ENCODE measurements around the gene PCYT1A.
"Not testable (repeated sequence)": the region's sequence is repeated elsewhere in the genome, so short reads cannot be mapped to it uniquely, and the experiment has no call there.

PCYT1A gene

DNA sequence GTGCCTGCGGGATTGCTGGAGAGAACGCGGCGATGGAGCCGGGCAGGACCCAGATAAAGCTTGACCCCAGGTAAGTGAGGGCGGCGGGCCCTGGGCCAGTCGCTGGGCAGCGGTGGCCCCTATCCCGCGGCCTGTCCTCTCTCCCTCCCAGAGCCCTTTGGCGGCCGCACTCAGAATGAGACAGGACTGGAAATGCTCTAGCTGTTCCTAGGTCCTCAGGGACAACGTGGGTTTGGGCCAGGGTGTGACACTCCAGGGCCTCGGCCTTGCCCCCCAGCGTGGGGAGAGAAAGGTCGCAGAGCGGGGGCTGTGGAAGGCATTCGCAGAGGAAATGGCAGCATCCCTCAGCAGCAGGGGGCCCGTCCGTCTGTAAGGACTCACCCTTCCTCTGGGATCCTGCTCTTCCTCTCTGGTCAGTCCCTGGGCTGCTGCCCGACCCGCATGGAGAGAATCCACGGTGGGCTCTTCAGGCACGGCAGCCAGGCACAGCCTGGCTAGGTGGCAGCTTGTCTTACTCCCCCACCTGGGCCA, 70.8 kb downstream of the PCYT1A start:
- in situ Hi-C loops (cut with HindIII; ENCODE audit: low sequenced_read_pairs): no loop called here

- in situ Hi-C loops (cut with HindIII; ENCODE audit: low sequenced_read_pairs): no loop called here
Measured at GRCh38 chr3:196216089-196216564, 71.4 kb downstream of the PCYT1A start, which contains the start of gene SLC51A. TSS of gene SLC51A (plus strand) at chr3:196216534. CDS start at chr3:196216713, 179 bp downstream.

- in situ Hi-C loops (cut with HindIII; ENCODE audit: low sequenced_read_pairs): no loop called here
Measured at GRCh38 chr3:196215493-196216020, 72.0 kb downstream of the PCYT1A start.

GRCh38 chr3:196214783-196215441, 72.6 kb downstream of the PCYT1A start:
- in situ Hi-C loops (cut with HindIII; ENCODE audit: low sequenced_read_pairs): no loop called here

GRCh38 chr3:196210673-196211556, 76.6 kb downstream of the PCYT1A start, which contains the start of gene ZDHHC19:
TSS of gene ZDHHC19 (minus strand) at chr3:196211400. CDS start at chr3:196211315, 85 bp downstream.
- in situ Hi-C loops (cut with HindIII; ENCODE audit: low sequenced_read_pairs): no loop called here

- in situ Hi-C loops (cut with HindIII; ENCODE audit: low sequenced_read_pairs): not testable (repeated sequence)
Measured at GRCh38 chr3:196209944-196210672, 77.4 kb downstream of the PCYT1A start.

DNA sequence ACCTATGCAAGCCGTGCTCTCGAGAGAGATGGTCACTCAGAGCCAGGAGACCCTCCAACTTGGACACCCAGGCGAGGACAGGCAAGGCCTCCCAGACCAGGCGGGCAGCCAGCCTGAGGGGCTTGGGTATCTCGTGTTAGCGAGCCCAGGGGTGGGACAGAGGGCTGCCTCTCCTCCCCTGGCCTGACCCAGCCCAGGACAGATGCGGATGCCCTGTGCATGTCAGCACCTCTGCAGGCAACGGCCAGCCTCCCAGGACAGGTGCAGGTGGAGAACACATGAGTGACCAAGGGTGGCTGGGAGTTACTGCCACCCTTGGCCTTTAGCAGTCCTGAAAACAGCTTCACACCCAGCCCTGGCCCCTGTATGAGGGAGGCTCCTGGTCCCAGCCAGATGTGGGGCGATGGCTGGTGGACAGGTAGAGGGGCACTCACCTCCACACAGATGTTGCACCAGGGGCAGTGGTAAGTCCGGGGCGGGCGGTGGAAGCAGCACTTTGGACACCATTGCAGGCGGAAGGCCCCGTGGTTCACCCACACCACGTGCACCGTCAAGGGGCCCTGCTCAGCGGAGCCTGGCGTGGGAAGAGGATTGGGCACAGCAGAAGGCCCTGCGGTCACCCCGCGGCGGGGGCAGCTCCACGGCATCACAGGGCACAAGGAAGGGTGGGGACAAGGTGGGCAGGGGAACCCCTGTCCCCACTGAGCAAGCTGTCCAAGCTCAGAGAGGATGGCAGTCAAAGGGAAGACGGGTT, 78.4 kb downstream of the PCYT1A start:
- in situ Hi-C loops (cut with HindIII; ENCODE audit: low sequenced_read_pairs): no loop called here

DNA sequence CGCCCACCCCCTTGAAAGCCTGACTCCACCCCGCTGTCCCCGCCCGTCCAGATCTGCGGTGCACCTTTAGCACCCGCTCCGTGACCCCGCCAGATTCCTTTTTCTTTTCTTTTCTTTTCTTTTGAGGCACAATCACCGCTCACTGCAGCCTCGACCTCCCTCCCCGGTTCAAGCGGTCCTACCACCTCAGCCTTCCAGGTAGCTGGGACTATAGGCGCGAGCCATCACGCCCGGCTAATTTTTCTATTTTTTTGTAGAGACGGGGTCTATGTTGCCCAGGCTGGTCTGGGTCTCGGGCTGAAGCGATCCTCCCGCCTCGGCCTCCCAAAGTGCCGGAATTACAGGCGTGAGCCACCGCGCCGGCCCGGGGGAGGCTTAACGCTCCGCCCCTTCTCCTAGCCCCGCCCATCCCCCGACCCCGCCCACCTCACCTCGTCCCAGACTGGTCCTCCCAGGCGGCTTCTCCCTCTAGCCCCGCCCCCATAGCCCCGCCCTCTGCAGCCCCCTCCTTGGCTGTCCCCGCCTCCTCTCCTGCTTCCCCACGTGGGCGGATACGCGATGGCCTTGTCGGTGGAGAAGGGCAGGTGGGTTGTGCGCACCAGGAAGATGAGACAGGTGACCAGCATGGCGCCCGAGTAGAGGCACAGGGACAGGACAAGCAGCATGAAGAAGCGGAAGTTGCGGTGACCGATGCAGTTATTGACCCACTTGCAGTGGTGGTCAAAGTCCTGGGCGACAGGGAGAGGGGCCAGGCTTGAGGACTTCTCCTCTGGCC, 79.5 kb downstream of the PCYT1A start:
- in situ Hi-C loops (cut with HindIII; ENCODE audit: low sequenced_read_pairs): no loop called here

DNA sequence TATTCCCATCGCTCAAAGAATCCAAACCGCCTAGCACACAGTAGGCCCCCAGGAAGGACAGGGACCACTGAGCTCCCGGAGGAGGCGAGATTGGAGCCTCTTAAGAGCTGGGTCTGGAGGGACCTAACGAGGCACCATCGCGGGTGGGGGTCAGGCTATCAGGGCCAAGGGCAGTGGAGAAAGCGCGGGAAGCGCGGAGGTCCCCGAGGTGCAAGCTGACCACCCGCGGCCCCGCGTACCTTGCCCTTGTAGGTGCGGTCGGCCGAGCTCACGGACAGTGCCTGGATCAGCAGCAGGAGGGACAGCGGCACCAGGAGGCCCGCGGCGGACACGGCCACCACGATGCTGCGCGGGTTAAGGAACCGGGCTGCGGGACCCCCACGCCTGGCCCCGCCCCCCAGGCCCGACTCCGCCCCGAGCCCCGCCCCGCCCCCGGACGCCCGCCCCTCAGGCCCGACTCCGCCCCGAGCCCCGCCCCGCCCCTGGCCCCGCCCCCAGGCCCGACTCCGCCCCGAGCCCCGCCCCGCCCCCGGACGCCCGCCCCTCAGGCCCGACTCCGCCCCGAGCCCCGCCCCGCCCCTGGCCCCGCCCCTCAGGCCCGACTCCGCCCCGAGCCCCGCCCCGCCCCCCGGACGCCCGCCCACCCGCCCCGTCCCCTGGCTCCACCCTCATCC, 80.2 kb downstream of the PCYT1A start:
- in situ Hi-C loops (cut with HindIII; ENCODE audit: low sequenced_read_pairs): no loop called here

GRCh38 chr3:196205442-196206205, 81.9 kb downstream of the PCYT1A start:
- in situ Hi-C loops (cut with HindIII; ENCODE audit: low sequenced_read_pairs): not testable (repeated sequence)

DNA sequence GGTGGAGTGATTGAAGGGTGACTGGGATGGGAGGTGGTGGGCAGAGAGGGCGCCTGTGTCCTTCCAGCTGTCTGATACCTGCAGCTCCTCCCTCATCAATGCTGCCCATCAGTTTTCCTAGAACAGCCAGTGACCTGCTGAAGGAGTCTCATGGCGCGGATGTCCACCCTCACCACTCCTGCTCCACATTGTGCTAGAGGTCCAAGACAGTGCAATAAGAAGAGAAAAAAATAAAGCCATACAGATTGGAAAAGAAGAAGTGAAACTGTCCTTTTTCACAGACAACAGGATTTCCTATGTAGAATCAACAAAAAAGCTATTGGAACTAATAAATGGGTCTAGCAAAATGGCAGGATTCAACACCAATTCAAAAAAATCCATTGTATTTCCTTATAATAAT, 83.7 kb downstream of the PCYT1A start:
- in situ Hi-C loops (cut with HindIII; ENCODE audit: low sequenced_read_pairs): no loop called here

- in situ Hi-C loops (cut with HindIII; ENCODE audit: low sequenced_read_pairs): no loop called here
Measured at GRCh38 chr3:196202516-196202970, 85.0 kb downstream of the PCYT1A start.

GRCh38 chr3:196198771-196199753, 88.5 kb downstream of the PCYT1A start:
- in situ Hi-C loops (cut with HindIII; ENCODE audit: low sequenced_read_pairs): no loop called here

- in situ Hi-C loops (cut with HindIII; ENCODE audit: low sequenced_read_pairs): no loop called here
Measured at GRCh38 chr3:196198081-196198675, 89.3 kb downstream of the PCYT1A start.

- in situ Hi-C loops (cut with HindIII; ENCODE audit: low sequenced_read_pairs): no loop called here
Measured at GRCh38 chr3:196197524-196197923, 90.0 kb downstream of the PCYT1A start.

DNA sequence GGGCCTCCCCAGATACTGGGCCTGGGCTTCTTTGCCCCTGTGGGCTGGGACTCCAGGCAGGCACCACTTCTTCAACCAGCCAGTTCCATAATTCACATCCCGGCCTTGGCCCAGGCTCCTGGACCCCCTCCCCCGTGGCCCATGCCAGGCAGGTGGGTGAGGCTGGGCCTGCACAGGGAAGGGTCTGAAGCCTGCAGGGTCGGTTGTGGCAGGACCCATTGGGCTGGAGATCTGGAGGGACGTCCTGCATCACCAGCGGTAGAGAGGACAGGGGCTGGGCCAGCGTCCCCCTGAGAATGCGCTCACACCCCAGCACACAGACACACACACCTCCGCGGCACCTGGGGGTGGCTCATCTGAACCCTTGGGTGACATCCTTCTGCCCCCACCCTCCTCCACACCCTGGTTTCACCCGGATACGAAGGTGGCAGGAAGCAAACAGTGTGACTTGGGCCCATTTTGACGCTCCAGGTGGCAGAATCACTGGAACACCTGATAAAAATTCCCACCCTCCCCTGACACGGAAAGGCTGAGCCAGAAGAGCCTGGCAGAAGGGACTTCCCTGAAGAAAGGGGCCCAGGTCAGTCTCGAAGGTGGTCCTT, 91.8 kb downstream of the PCYT1A start:
- in situ Hi-C loops (cut with HindIII; ENCODE audit: low sequenced_read_pairs): no loop called here
